HG03066 (cell line): ENCODE results near the gene PSRC1.

Source experiments
- ATAC-seq: cut with Tn5 transposase; IDR thresholded peaks from one replicate; pipeline ENCODE4 v1.9.1; 2021; ENCODE audit warnings: low read depth; ENCODE audit not compliant: unreplicated experiment

PSRC1 gene

GRCh38 chr1:109248797-109249629, 33.9 kb downstream of the PSRC1 start, which contains the start of gene CELSR2:
Gene CELSR2 (plus strand): TSS chr1:109249539. CDS start chr1:109250080, 541 bp downstream.
- ATAC-seq = peak; percentile 83

DNA sequence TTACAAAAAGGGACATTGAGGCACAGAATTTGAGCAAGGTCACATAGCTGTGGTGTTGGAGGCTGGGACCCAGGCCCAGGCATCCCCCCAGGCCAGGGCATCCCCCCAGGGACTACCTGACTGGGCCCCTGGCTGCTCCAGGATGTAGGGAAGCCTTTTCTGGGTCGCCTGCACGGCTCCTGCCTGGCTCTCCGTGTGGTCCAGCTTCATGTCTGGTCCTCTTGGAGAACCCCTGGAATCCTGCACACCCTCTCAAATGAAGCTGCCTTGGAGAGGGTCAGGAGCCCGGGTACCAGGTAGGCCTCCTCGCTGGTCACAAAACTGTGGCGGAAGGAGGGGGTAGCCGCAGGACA, 34.5 kb downstream of the PSRC1 start:
- no peak for ATAC-seq

DNA sequence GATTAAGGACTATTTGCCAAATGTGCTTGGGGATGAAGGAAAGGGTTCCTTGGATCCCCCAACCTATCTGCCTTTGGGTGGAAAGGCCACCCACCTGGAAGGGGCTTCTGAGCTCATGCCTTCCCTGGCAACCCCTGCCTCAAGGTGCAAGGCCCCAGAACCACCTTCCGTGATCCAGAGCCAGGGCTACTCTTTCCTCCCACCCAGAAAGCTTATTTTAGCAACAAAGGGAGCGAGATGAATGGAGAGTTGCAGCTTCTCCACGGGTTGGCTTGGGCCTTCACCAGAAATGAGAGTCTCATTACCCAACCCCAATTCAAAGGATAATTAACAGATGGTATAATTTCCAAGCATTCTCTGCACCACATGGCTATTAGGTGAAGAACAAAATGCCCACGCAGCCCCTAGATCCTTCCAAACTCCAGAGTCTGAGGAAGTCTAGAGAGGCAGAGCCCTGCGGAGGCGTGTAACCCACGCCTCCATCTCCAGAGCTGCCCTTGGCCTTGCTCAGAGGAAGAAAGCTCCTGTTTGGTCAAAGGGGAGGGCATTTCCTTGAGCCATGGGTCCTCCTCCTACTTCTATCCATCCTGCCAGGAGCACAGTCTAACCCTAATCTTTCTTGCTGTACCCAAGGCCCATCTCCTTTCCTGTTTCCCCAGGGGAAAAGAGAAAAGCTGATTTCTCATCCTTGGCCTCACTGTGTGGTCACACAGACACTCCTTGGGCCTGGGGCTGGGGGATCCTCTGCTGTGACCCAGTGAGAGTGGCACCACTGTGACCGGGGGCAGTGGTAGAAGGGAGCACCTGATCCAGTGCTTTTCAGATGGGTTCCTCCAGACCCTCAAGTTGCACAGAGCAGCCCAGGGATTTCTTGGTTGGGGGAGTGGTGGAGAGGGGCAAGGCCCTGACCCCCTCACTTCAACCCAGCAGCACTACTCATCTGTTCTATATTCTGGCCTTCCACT, 35.3 kb downstream of the PSRC1 start:
- no peak for ATAC-seq

DNA sequence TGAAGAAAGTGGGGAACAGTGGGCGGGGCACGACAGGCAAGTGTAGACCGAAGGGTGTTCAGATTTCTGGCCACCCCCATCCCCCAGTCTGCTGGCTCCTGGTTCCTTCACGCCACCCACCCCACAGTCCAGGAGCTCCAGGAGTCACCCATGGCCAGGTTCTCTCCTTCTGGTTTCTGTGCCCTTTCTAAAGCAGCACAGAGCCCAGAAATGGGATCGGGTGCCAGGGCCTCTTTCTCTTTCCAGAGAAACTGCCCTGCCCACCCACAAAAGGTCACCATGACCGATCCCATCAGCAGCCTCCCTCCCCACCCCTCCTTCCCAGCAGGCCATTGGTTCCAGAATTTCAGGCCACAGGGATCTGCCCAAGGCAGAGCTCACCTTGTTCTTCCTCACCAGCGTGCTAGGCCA, 36.8 kb downstream of the PSRC1 start:
- no peak for ATAC-seq

- no peak for ATAC-seq
Observed at GRCh38 chr1:109243860-109244552, 38.9 kb downstream of the PSRC1 start.

DNA sequence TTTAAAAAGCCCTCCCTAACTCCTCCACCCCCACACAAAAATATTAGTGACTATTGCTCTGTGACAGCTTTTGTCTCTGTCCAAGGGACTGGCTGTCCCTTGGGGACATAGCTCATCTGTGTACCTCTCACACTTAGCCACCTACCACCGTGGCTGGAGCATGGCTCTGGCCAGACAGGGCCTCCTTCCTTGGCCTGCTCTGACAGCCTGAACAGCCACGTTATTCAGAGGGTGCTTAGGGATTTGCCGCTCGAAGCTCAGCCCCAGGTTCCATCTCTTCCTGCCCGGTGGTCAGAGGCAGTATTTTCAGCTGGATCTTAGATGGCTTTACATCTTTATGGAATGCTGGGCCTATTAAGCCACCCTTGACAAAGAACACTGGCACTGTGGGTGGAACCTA, 39.7 kb downstream of the PSRC1 start:
- ATAC-seq = no peak

DNA sequence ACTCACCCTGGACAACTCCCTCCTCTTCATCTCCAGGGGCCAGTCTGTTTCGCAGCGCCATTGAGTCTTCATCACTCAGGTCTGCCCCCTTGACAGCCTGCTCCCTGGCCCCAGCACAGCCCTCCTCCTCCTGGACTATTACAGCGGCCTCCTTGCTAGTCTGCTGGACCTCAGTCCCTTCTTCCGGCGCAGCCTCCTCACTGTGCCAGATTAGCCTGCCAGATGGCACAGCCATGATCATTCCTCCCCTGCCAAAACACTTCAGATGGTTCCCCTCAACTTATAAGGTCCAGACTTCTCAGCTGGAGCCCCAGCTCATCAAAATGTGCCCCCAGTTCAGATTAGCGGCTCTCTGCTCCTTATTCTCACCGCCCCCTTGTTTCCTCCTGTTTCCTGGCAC, 40.6 kb downstream of the PSRC1 start:
- no peak for ATAC-seq

DNA sequence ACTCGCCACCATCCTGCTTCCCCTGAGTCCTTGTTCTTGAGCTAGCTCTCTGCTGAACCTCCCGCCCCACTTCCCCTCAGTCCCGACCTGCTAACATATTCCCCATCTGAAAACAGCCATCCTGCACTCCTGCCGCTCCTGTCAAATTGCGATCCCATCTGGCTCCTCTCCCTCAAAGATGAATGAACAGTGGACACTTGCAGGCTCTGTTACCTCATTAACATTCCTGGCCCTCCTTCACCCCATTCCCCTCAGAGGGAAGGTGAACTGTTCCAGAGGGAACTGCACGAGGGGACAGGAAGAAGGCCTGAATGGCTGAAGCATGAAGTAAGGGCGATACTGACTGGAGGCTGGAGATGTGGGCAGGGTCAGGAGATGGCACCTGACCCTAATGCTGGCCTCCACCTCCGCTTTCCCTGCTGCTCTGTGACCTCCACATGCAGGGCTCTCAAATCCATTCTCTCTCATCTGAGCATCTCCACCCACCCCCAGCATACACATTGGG, 41.1 kb downstream of the PSRC1 start:
- no peak for ATAC-seq

GRCh38 chr1:109241344-109241743, 41.6 kb downstream of the PSRC1 start:
- ATAC-seq = no peak

DNA sequence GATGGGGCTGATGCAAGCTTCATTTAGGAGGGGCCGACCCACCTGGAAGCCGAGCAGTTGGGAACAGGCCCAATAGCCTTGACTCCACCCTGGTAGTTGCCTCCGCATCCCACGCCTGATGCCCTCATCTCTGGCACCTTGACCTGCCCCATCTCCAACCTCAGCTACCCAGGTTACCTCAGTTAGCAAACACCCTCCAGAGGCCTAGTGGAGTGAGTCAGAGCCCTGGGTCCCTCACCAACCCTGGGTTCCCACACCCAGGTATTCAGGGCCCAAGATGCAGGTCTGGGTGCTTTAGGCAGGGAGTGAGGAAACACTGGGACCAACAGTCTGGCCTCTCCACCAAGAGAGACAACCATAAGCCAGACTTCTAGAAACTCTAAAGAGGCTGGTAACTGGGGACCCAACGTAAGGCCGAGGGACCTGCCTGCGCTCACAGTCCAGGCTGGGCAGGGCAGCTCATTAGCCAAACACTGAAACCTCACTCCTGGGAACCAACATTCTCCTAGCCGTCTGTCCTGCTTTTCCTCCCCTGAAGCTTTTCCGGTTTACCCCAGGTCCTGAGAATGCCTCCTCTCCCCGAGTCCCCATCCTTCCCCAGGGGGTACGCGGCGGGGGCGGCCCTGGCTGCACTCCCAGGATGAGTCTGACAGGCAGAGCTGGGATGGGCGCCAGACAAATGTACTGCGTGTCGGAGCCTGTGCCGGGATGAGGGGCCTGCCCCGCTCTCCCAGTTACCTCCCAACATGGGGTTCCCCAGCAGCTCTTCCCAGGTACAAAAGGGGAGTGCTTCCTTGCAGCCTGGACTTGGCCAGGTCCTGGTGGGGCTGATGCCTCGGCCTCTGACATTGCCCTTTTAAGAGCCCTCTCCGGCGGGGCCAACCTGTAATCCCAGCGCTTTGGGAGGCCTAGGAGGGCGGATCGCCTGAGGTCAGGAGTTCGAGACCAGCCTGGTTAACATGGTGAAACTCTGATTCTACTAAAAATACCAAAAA, 42.5 kb downstream of the PSRC1 start:
- no peak for ATAC-seq

DNA sequence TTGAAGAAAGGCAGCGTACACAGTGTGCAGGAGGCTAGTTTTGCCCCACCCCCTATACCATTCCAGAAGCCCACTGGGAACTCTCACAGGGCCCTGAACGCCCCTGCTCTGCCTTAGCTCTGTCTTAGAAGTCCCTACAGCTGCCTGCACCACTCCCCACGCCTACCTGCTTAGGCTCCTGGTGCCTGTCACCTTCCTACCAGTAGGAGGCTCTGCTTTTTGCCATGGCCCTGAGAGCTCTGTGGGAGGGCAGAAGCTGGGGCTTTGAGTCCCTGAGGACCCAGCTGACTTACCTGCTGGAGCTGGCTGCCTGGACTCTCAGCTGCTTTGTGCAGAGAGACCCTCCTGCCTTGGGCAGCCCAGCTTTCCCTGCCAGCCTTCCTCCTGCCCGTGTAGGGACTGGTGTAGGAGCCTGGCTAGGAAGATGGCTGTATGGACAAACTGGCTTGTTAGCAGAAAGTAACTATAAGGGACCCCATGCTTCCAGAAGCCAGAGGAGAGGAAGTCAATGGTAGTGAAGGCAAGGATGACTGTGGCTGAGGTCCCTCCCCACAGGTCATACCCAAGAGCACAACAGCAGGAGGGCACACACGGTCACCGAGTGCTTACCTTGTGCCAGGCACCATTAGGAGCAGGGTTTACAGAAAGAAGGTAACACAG, 43.4 kb downstream of the PSRC1 start:
- ATAC-seq = no peak

GRCh38 chr1:109239047-109239408, 43.9 kb downstream of the PSRC1 start:
- ATAC-seq = no peak

GRCh38 chr1:109238382-109238781, 44.6 kb downstream of the PSRC1 start:
- ATAC-seq = no peak

DNA sequence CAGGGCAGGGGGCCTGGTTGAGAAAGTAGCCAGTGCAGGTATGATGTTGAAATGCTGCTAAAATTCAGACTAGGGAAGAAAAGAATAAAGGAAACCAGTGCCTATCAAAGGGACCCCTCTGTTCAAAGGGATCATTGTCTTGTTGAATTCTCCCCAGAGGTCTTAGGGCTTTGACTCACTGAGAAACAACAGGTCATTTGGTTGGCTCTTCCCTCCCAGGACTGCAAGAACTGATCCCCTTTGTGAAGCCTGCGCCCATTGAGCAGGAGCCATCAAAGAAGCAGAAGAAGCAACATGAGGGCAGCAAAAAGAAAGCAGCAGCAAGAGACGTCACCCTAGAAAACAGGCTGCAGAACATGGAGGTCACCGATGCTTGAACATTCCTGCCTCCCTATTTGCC, 45.4 kb downstream of the PSRC1 start:
- ATAC-seq = no peak

GRCh38 chr1:109235137-109235536, 47.8 kb downstream of the PSRC1 start:
- no peak for ATAC-seq

DNA sequence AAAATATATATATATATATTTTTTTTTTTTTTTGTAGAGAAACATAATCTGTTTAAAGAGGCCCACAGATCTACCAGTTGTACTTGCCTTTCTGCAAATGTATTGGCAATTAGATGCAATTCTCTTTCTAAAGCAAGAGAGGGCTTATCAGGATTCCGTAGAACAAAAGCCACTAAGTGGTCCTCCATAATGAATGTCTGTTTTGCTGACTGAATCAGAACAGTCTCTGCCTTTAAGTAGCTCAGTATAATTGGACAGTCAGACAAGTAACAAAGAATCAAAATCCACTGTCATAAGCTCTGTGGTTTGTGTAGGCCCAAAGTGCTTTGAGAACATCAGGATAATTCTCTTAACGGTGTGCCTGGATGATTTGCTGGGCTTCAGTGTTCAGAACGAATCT, 51.9 kb downstream of the PSRC1 start:
- no peak for ATAC-seq
